T follicular helper cell (primary cell): ENCODE data around the gene LMO1.

Source experiments
- DNase-seq: peaks from one replicate; pipeline ENCODE4 v3.0.0-alpha.2; 2020; ENCODE audit warnings: low read depth

Gene LMO1

GRCh38 chr11:8204025-8204424, 59.7 kb downstream of the LMO1 start:
- no peak for DNase-seq

DNA sequence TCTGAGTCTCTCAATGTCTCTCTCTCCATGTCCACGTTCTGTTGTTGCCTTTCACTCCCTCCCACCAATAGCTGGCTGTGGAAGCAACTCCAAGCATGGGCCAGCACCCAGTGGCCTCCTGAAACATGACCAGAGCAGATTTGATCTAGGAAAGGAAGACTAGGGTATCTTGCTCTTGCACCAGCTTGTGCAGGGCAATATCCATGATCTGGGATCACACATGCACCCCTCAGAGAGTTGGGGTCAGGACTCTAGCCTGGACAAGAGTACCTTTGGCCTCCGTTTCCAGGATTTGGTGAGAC, 60.3 kb downstream of the LMO1 start:
- DNase-seq = no peak

- DNase-seq = no peak
Observed at GRCh38 chr11:8202516-8203413, 60.9 kb downstream of the LMO1 start.

- no peak for DNase-seq
Observed at GRCh38 chr11:8201644-8202365, 61.9 kb downstream of the LMO1 start.

DNA sequence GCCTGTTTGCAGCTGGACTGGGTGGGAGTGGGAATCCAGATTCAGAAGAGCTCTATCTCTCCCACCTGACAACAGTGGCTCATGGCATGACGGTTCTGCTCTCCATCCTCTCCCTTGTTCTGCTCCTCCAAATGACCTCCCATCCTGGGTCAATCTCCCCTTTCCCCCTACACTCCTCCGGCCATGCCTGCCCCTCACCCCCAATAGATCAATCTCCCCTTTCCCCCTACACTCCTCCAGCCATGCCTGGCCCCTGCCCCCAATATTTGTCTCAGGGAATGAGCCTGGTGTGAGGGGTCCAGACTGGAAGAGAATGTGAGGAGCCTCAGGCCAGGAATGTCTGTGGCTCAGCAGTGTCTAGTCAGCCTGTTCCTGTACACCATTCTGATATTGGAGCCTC, 64.0 kb downstream of the LMO1 start:
- no peak for DNase-seq

DNA sequence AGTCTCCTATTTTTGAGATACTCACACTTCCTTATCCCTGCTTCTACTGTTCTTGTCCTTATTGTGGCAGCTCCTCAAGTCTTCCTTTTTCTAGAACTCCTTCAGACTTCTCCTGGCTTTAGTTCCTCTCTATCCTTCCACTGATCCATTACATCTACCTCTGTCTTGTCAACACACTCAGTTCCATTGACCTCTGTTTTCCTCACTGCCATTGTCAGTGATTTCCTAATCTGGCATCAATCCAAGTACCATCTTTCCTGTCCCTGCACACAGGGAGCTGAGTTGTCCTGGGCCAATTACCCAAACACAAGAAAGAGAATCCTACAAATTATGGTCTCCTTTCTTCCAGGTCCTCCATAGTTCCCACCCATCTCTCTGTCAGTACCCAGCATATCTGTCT, 66.9 kb downstream of the LMO1 start:
- no peak for DNase-seq

DNA sequence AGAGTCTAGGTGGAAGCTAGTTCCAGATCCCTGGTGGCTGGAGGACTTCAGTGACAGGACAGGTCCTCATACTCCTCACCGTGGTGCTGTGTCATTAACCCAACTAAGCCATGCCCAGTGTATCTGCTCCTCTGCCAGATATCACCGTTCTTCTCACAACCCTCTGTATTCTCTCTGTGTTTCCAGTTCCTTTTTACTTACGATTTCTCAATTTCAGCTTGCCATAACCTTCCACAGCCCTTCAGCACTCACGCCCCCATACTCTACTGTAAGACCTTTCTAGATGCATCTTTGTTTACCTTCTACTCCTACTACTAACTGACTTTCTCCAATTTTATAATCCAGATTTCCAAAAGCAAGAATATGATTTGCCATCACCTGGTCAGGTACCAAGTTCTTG, 68.7 kb downstream of the LMO1 start:
- no peak for DNase-seq

- no peak for DNase-seq
Observed at GRCh38 chr11:8192896-8193209, 70.8 kb downstream of the LMO1 start.

DNA sequence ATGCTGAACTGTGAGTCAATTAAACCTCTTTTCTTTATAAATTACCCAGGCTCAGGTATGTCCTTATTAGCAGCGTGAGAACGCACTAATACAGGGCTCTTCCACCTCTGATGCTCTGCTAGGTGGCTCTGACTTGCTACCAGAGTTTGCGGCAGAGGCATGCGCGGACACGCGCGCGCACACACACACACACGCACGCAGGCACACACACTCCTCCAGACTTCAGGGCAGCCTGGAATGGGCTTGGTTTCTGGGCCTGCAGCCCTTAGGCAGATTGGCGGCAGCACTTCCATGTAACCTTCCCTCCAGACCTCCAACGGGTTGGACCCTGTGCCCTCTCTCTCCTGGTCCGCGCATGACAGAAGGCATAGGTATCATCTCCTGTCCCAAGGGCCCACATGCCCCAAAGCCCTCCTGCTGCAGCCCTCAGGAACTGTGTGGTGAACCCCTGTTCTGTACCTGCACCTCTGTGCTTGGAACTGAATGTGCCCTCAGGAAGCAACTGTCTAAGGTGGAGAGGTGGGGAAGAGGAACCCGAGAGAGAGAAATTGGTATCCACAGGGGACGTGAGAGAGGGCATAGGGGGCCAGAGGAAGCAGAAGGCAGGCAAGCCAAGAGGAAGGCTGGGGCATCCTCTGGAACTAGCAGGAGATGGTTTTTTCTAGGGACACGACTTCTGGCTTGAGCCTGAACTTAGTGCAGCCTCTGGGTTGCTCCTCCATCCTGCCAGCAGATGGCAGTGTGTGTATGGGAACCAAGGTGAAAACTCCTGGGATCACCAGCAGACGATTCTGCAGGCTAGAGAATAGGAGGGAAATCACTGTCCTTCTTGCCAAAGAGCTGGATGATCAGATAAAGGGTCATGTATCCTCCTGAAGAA, 71.4 kb downstream of the LMO1 start:
- peak; percentile 11 for DNase-seq

DNA sequence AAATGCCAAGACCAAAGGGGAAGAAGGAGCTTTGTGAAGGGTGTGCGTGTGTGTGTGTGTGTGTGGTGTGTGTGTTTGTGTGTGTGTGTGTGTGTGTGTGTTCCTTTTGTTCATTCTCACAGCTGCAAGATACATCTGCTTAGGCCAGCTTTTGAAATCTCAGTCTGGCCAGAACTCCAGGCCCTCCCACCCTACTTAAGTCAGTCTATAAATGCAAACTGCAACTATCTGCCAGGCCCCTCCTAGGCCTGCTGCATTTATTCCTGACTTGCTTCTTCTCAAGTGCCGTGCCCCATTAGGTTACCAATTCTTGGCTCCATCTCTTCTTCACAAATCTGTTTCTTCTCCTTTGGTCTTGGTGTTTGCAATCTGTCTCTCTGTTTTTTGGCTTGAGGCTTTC, 73.2 kb downstream of the LMO1 start:
- DNase-seq = no peak

- DNase-seq = no peak
Observed at GRCh38 chr11:8186429-8186828, 77.2 kb downstream of the LMO1 start.

GRCh38 chr11:8183111-8183510, 80.6 kb downstream of the LMO1 start:
- DNase-seq = no peak

GRCh38 chr11:8180469-8180868, 83.2 kb downstream of the LMO1 start:
- no peak for DNase-seq

DNA sequence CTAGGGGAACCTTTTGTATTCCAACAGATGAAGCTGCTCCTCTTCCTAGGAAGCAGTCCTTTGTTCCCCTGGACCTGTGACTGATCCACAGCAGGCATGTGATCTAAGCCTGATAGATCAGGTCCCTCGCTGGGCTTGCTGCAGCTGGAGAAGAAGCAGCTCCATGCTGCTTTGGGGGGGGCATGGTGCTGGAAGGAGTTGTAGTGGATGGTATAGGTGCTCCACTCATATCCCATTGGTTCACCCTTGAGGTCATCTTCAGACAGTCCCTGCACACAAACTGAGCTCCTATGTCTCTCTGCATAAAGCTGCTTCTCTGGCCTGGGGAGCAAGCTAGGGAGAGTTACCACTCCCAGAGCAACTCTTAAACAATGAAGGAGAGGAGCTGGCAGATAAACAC, 85.4 kb downstream of the LMO1 start:
- DNase-seq = no peak

DNA sequence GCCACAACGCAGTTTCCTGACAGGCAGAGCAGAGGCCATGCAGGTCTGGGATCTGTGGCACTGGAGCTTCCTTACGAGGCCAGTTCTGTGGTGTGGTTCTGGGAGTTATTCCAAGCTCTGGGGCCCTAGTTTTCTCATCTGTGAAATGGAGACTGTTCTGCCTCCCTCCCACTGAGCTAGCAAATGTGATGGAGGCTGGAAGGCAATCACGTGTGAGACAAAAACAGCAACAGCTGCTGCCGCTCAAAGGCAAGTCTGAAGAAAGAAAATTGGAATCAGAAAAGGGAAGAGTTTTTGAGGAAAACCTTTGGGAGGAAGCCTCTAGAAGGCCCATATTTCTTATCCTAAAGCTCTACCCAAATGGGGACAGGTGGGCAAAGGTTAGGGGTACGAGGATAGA, 86.5 kb downstream of the LMO1 start:
- no peak for DNase-seq
